WI38 (cell line): ENCODE results near the gene GAPDH.
"Not testable (repeated sequence)": the region's sequence is repeated elsewhere in the genome, so short reads cannot be mapped to it uniquely, and the experiment has no call there.

ENCODE experiments used
- H3K4me3 ChIP-seq: 2 replicates; pipeline ENCODE4 v1.5.1; 2011; ENCODE audit warnings: low read depth, mild to moderate bottlenecking, control low read depth, low read length
- CTCF ChIP-seq: IDR thresholded peaks from 2 replicates; pipeline ENCODE4 v1.5.1; 2012; ENCODE audit warnings: low read depth, mild to moderate bottlenecking, control low read depth, low read length

The GAPDH gene

GRCh38 chr12:6570264-6570887, 36.1 kb downstream of the GAPDH start:
- TF ChIP-seq CTCF: peak; percentile 48
- no peak overlapping the region for H3K4me3 ChIP-seq

GRCh38 chr12:6573001-6573400, 38.7 kb downstream of the GAPDH start:
- H3K4me3 ChIP-seq: no peak overlapping the region
- TF ChIP-seq CTCF: no peak

- no peak for TF ChIP-seq CTCF
- H3K4me3 ChIP-seq: no peak overlapping the region
These were observed 40.4 kb downstream of the GAPDH start for GRCh38 chr12:6574576-6575295.

GRCh38 chr12:6575648-6576047, 41.3 kb downstream of the GAPDH start:
- TF ChIP-seq CTCF: no peak
- no peak overlapping the region for H3K4me3 ChIP-seq

GRCh38 chr12:6582196-6582595, 47.9 kb downstream of the GAPDH start:
- H3K4me3 ChIP-seq: no peak overlapping the region
- TF ChIP-seq CTCF: peak; percentile 11; the same call in 1 of the 2 replicates

- no peak for TF ChIP-seq CTCF
- no peak overlapping the region for H3K4me3 ChIP-seq
These were observed 48.6 kb downstream of the GAPDH start for GRCh38 chr12:6582959-6583358.

GRCh38 chr12:6584293-6584692, 50.0 kb downstream of the GAPDH start:
- TF ChIP-seq CTCF: no peak
- no peak overlapping the region for H3K4me3 ChIP-seq

GRCh38 chr12:6586569-6586968, 52.3 kb downstream of the GAPDH start:
- H3K4me3 ChIP-seq: not testable (repeated sequence)
